ENCODE measurements around the gene ETF1.

The ETF1 gene

GRCh38 chr5:138463419-138464007 is 79.5 kb downstream of the ETF1 start:
- no peak for DNase-seq (ENCODE audit: low read depth in 2 of 2)

- DNase-seq (ENCODE audit: low read depth in 2 of 2) = no peak
Measured at GRCh38 chr5:138461343-138462125, 81.5 kb downstream of the ETF1 start.

GRCh38 chr5:138460032-138460693 is 82.9 kb downstream of the ETF1 start:
- no peak for DNase-seq (ENCODE audit: low read depth in 2 of 2)

- peak; percentile 79 to 83 for DNase-seq (ENCODE audit: low read depth in 2 of 2)
Measured at GRCh38 chr5:138459311-138459933, 83.6 kb downstream of the ETF1 start.

GRCh38 chr5:138458856-138459255 is 84.2 kb downstream of the ETF1 start:
- DNase-seq (ENCODE audit: low read depth in 2 of 2) = no peak

- no peak for DNase-seq (ENCODE audit: low read depth in 2 of 2)
Measured at GRCh38 chr5:138458384-138458783, 84.7 kb downstream of the ETF1 start.

- no peak for DNase-seq (ENCODE audit: low read depth in 2 of 2)
Measured at GRCh38 chr5:138457531-138458275, 85.3 kb downstream of the ETF1 start.

All from stimulated activated CD8-positive, alpha-beta memory T cell treated with anti-CD3 and anti-CD28 coated beads, Interleukin-2, amount 100 ng/mL, for 48 hours (primary cell).